Effector CD4-positive, alpha-beta T cell (primary cell): ENCODE measurements around the gene RAB5B.
"Not testable (repeated sequence)": the region's sequence is repeated elsewhere in the genome, so short reads cannot be mapped to it uniquely, and the experiment has no call there.

Experiments used
- DNase-seq: peaks from one replicate; pipeline ENCODE4 v3.0.0-alpha.2; 2020

The RAB5B gene

GRCh38 chr12:55984861-55985260 lies 11.0 kb downstream of the RAB5B start:
- no peak for DNase-seq

GRCh38 chr12:55985341-55985740 lies 11.5 kb downstream of the RAB5B start:
- DNase-seq, result no peak

- not testable (repeated sequence) for DNase-seq
These were observed 12.1 kb downstream of the RAB5B start for GRCh38 chr12:55985976-55986375.

- DNase-seq, result no peak
These were observed 17.2 kb downstream of the RAB5B start for GRCh38 chr12:55991110-55991509.

- no peak for DNase-seq
These were observed 19.5 kb downstream of the RAB5B start for GRCh38 chr12:55993230-55993853.

GRCh38 chr12:55995366-55995765 lies 21.5 kb downstream of the RAB5B start:
- DNase-seq, result no peak

GRCh38 chr12:55996201-55996714 lies 22.4 kb downstream of the RAB5B start:
- DNase-seq, result peak; percentile 68

GRCh38 chr12:55996715-55997534 lies 23.0 kb downstream of the RAB5B start, which contains the start of gene SUOX:
TSS of gene SUOX (plus strand) at chr12:55997276. CDS start at chr12:56002222, 4,946 bp downstream.
- no peak for DNase-seq

GRCh38 chr12:55997535-55997859 lies 23.6 kb downstream of the RAB5B start:
- DNase-seq, result no peak

GRCh38 chr12:55999522-55999921 lies 25.6 kb downstream of the RAB5B start:
- DNase-seq, result not testable (repeated sequence)

GRCh38 chr12:55999999-56000540 lies 26.2 kb downstream of the RAB5B start:
- not testable (repeated sequence) for DNase-seq

- no peak for DNase-seq
These were observed 27.7 kb downstream of the RAB5B start for GRCh38 chr12:56001487-56002100.

- not testable (repeated sequence) for DNase-seq
These were observed 29.5 kb downstream of the RAB5B start for GRCh38 chr12:56003376-56003775.

- DNase-seq, result no peak
These were observed 30.3 kb downstream of the RAB5B start for GRCh38 chr12:56004211-56004610.

- DNase-seq, result peak; percentile 68
These were observed 34.0 kb downstream of the RAB5B start for GRCh38 chr12:56007564-56008559.

GRCh38 chr12:56010111-56010570 lies 36.3 kb downstream of the RAB5B start:
- no peak for DNase-seq

- no peak for DNase-seq
These were observed 37.7 kb downstream of the RAB5B start for GRCh38 chr12:56011509-56012090.

- DNase-seq, result no peak
These were observed 39.6 kb downstream of the RAB5B start for GRCh38 chr12:56013482-56013881.

GRCh38 chr12:56014205-56014604 lies 40.3 kb downstream of the RAB5B start:
- DNase-seq, result no peak

GRCh38 chr12:56017181-56017580 lies 43.3 kb downstream of the RAB5B start:
- DNase-seq, result no peak

- DNase-seq, result no peak
These were observed 44.5 kb downstream of the RAB5B start for GRCh38 chr12:56018356-56018755.
